Umbilical cord (tissue), 2 donors: Measurements from ENCODE around the gene RSU1. TPM values are rescaled to one million over a fixed set of nuclear protein-coding genes. Genes with fewer than 3 reads are reported as not detected.

Source experiments
- DNase-seq: peaks from one replicate; pipeline ENCODE4 v3.0.0-alpha.2; 2015; ENCODE audit warnings: low spot score
- total RNA-seq: library from RNA; depleted of rRNA; stranded (reverse); fragments of >200 nt; gene quantifications from one replicate; pipeline ENCODE4 v1.2.3, GENCODE V29; 2014; ENCODE audit warnings: low replicate concordance; ENCODE audit not compliant: insufficient read depth

RSU1 gene
- total RNA-seq, 1 donor from 2014 or later, result 76.8 TPM

DNA sequence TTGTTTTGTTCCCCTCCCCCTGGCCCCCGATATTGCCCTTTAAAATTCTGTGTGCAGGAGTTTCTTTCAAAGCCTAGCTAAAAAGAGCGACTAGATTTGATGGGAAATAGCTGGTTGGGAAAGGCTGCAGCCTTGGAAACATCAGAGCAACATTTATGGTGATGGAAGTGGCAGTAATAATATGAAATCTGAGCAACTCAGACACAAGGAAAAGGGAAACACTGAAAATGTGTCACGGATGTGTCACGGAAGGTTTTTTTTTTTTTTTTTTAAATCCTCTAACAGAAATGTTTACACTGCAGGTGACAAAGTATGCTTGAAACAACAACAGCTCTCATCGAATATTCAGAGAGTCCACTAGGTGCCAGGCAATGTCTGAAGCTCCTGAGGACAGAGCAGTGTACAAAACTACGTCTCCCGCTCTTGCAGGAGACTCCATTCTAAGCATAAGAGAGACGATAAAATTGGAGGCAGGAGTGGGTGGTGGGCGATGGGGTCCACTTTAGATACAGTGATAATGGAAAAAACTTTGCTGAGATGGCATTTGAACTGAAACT is 143.0 kb downstream of the RSU1 start:
- no peak for DNase-seq

- DNase-seq, result no peak
These were observed 143.8 kb downstream of the RSU1 start for GRCh38 chr10:16673443-16673842.

- no peak for DNase-seq
These were observed 153.8 kb downstream of the RSU1 start for GRCh38 chr10:16663444-16663843.

DNA sequence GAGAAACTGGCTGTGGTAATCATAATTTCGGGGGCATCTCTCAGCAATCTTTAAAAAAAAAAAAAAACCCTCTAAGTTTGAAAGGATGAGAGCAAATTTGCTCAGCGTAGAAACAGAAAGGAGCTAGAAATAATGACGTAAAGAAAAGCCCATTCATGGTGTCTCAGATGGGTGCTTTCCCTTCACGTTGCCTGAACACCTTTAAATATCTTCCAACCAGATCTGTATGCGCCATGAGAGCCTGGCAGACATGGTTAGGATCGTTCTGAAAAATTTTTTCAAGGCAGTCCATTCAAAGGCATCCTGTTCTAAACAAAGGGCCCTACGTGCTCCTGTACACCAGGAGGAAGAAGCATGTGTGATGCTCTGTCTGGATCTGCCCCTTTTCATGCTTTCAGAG is 154.3 kb downstream of the RSU1 start:
- no peak for DNase-seq

DNA sequence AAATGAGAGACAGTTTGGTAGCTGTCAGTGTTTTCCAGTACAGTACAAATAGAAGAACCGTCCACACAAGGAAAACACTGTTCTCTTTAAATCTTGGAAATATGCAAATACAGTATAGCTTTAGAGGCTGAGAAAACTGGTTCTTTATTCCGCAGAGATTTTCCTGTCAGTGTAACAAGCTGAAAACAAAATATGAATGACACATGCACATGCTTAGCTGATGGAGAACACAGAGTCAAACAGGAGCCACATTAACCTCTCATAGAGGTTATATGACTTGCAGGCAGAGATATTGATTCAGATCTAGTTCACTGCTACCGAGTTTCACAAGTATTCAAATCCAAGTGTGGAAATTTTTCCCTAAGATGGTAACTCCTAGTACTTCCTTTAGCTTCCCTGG is 160.3 kb downstream of the RSU1 start:
- no peak for DNase-seq

- no peak for DNase-seq
These were observed 164.0 kb downstream of the RSU1 start for GRCh38 chr10:16653224-16653623.

DNA sequence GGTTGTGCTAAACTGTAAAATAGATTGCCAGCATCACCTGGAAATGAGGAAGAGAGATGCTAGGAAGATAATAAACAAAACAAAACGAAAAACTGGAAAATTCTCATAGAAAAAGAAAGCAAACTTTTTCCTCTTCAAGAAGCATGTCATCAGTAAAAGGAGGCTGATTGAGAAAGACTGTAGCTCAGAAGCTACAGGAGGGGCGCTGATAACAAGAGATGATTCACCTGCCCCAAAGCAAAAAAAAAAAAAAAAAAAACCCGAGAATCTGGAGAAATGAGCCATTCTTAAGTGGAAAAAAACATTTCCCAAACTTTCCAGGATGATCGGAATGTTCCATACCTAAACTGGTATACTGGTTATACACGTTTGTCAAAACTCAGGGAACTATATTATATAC is 165.1 kb downstream of the RSU1 start:
- no peak for DNase-seq

DNA sequence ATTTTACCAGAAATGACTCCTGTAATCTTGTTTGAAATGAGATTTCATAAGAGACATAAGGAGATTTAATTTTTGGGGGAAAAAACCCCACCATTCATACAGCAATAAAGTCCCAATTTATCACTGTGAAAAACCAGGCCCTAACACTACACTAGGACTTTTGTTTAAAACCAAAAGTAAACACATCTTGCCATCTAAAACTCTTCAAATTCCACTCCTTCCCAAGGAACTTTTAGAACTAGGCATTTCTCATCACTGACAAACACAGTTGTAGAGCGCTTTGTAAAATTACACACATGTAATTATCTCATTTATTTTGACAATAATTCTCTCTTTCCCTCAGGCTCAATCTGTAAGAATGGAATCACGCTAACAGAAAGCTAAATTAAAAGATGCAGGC is 167.5 kb downstream of the RSU1 start:
- DNase-seq, result no peak

GRCh38 chr10:16648366-16648765 is 168.9 kb downstream of the RSU1 start:
- no peak for DNase-seq

GRCh38 chr10:16646181-16647059 is 170.8 kb downstream of the RSU1 start:
- no peak for DNase-seq

- no peak for DNase-seq
These were observed 173.1 kb downstream of the RSU1 start for GRCh38 chr10:16644146-16644545.

DNA sequence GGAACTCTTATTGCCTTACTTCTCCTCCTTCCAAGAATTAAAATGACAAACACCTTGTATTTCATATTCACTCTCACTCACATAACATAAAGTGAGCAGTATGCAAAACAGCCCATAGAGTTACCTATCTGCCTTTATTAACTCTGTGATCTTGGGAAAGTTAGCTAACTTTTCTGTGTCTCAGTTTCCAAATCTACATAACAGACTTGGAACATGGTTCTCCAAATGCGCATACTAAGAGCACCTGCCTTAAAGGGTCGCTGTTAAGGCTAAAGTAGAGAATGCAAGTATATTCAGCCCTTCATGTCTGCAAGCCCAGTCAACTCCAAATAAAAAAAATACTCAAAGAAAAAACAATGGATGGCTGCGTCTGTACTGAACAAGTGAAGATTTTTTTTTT is 173.7 kb downstream of the RSU1 start:
- DNase-seq, result no peak

- no peak for DNase-seq
These were observed 177.1 kb downstream of the RSU1 start for GRCh38 chr10:16640153-16640552.

DNA sequence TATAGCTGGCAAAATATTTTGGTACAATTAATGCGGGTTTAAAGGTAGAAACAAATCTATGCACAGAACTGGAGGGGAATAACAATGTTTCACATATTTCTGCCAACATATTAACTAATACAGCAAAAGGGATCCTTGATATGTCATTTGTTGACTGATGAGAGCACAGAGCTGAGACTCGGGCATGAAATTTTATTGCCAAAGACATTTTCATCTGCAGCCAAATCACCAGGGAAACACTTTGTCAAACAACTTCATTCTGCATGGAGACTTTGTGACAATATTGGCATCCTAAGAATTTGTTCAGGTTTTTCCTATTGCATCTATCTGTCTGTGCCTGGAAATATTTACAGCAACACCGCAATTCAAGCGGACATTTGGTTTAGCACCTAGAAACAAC is 177.8 kb downstream of the RSU1 start:
- no peak for DNase-seq

DNA sequence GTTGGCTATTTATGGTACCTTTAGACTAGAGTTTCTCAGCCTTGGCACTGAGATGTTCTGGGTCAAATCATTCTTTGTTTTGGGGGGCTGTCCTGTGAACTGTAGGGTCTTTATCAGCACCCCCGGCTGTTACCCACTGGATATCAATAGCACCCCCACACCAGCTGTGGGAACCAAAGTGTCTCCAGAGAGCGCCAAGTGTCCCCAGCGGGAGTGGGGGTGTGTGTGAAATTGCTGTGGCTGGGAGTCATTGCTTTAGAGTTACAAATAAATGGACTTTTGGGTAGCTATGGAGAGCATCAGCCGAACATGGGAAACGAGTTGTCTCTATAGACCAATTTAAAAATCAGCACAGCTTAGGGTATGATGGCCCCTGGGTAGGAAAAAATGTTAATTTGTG is 184.2 kb downstream of the RSU1 start:
- DNase-seq, result no peak

DNA sequence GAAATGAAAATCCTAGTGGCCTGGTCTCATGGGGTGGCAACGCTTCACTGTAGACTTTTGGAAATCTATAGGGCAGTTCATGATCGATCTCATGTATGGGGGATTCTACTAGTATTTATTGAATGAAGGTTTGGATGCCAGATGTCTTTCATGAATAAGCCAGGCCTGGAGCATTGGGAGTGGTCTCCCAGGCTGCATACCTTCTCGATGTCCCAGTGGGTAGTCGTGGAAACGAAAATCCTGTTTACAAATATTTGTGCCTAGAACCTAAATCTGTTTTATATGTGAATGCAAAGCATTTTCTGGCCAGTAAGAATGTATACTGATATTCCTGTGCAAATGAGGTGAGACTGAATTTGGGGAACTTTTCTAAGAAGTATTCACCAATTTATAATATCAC is 190.5 kb downstream of the RSU1 start:
- DNase-seq, result no peak

GRCh38 chr10:16612981-16613355 is 204.3 kb downstream of the RSU1 start:
- no peak for DNase-seq

DNA sequence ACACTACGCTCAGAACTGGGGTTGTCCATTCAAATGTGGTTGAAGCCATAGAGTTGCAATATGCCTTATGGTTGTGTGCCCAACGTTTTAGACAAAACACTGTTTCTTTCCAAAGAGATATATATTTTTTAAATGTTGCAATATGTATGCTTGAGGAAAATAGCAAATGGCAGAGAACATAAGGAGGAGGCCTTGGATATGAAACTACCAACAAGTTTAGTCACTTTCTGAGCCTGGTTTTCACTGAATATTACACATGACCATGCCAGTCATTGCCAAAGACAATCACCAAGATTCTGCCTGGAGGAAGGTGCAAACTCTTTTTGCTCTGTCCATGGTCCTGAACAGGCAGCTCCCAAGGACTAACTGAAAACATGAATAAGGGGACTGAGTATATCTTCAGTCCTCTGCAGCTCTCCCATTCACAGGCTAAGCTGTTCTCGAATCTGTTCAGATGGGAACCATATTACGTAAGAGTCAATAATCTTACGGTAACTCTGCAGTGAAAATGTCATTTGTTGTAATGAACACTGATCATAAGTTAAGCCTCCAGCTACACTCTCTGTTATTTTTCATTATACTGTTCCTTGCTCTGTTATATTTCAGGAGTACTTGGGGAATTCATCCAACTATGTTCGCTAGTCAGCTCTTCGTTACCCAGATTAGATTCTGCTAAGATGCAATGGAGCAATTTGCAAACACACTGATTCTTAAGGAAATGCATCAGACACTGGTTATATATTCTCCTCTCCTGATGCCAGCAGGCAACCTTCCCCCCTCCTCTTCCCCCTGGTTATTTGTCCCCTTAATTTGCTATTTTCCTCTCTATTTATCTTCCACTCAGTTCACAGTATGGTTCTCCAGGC is 204.9 kb downstream of the RSU1 start:
- DNase-seq, result peak; percentile 18

DNA sequence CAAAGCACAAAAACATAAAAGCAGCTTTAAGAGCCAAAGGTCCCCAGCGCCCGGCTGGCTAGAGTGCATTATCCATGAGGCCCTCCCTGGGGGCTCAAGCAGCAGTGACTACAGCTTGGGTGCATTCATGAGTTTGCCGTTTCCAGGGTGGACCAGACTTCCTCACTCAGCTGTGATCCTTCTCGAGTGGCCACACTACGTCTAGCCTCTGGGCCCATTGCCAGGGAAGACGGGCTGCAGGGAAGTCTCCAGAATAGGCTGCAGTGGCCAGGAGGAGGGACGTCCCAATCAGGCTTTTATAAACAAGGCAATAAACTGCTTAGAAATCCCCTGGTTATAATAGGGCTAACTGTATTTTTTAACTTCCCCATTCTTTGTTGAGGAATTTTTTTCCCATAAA is 206.2 kb downstream of the RSU1 start:
- DNase-seq, result no peak

DNA sequence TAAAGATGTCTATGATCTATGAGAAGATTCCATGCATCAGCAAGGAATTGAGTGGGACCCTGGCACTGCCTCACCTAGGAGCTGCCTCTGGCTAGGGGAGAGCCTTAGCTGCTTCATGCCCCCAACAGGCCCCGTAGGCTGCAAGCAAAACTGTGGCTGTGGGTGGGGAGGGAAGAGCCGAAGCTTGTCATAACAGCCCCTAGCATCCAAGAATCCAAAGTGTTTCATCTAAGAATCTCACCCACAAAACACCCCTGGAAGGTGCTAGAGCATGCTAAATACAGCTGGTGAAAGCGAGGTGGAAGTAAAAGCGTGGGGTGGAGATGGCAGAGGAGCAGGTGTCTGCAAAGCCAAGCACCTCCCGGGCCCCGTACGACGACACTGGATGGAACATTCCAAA is 208.0 kb downstream of the RSU1 start:
- DNase-seq, result no peak

DNA sequence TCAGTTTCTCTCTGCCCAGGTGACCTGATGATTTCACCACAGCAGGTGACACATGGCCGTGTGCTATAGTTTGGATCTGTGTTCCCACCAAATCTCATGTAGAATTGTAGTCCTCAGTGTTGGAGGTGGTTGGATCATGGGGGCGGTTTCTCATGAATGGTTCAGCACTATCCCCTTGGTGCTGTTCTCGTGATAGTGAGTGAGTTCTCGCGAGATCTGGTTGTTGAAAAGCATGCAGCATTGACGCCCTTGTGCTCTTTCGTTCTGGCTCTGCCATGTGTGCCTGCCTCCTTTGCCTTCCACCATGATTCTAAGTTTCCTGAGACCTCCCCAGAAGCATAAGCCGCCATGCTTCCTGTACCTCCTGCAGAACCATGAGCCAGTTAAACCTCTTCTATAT is 210.3 kb downstream of the RSU1 start:
- DNase-seq, result no peak

- DNase-seq, result no peak
These were observed 210.8 kb downstream of the RSU1 start for GRCh38 chr10:16606421-16606820.

- DNase-seq, result no peak
These were observed 213.9 kb downstream of the RSU1 start for GRCh38 chr10:16603308-16603707.
